B cell (primary cell): ENCODE measurements around the gene PTPRG. TPM values are rescaled to one million over a fixed set of nuclear protein-coding genes. Genes with fewer than 3 reads are reported as not detected.

Experiments used
- ATAC-seq: fragments of 200-7000 bp; cut with Tn5 transposase; one replicate; pipeline ENCODE4 v1.10.0; 2021; ENCODE audit warnings: low read depth, mild to moderate bottlenecking, moderate number of reproducible peaks, moderate library complexity
- CTCF ChIA-PET: fragments of 350-600 bp; sonication (Branson Sonifier 250); formaldehyde crosslinking; loops from one replicate; lab custom pipeline; 2021; ENCODE audit warnings: antibody characterized with exemption, inconsistent platforms; lab: Charles Lee
- POLR2A ChIA-PET: fragments of 350-600 bp; sonication (Branson Sonifier 250); formaldehyde crosslinking; loops from one replicate; lab custom pipeline; 2021; ENCODE audit warnings: antibody characterized with exemption; lab: Charles Lee
- DNase-seq: peaks from one replicate; pipeline ENCODE4 v3.0.0; 2013
- H2AFZ ChIP-seq: 2 replicates; pipeline ENCODE4 v1.6.1; 2012; ENCODE audit warnings: mild to moderate bottlenecking, low read depth, low read length; ENCODE audit not compliant: insufficient read depth, poor library complexity, severe bottlenecking
- H3K27ac ChIP-seq, 2 donors: 1 replicate in 1 of 2; 2 replicates in 1 of 2; pipeline ENCODE4 v1.5.1; 2012 to 2013; ENCODE audit warnings: low read length in 2 of 2, mild to moderate bottlenecking in 2 of 2, moderate library complexity in 1 of 2
- H3K27me3 ChIP-seq, 4 experiments: fragments of 200-600 bp in 1 of 4; sonication (generic) in 1 of 4; replicated peaks in 1 of 4; 1 replicate in 2 of 4; 2 replicates in 2 of 4; pipeline versions ENCODE4 v1.6.1 to v1.7.0; 2013 to 2016; ENCODE audit warnings: low read length in 3 of 4, mild to moderate bottlenecking in 2 of 4, mixed read lengths in 1 of 4, moderate library complexity in 1 of 4; ENCODE audit not compliant: insufficient read depth in 4 of 4, control insufficient read depth in 3 of 4; ENCODE audit errors: control extremely low read depth in 1 of 4
- H3K36me3 ChIP-seq, 2 experiments: replicated peaks in 1 of 2; 1 replicate in 1 of 2; 2 replicates in 1 of 2; pipeline versions ENCODE4 v1.6.1 to v1.7.1; 2013; ENCODE audit warnings: low read length in 1 of 2; ENCODE audit not compliant: insufficient read depth in 2 of 2, control insufficient read depth in 1 of 2; ENCODE audit errors: control extremely low read depth in 1 of 2, extremely low read depth in 1 of 2
- H3K4me1 ChIP-seq, 2 donors: fragments of 200-600 bp in 1 of 2; sonication (generic) in 1 of 2; 1 replicate in 1 of 2; 2 replicates in 1 of 2; pipeline versions ENCODE4 v1.5.1 to v1.6.1; 2013 to 2017; ENCODE audit warnings: low read length in 2 of 2; ENCODE audit not compliant: control insufficient read depth in 2 of 2, insufficient read depth in 2 of 2
- H3K4me2 ChIP-seq: replicated peaks from 2 replicates; pipeline ENCODE3; 2012; ENCODE audit warnings: mild to moderate bottlenecking, low read depth, low read length; ENCODE audit not compliant: poor library complexity, severe bottlenecking
- H3K4me3 ChIP-seq, 5 experiments: fragments of 200-600 bp in 1 of 5; sonication (generic) in 1 of 5; 1 replicate in 3 of 5; 2 replicates in 2 of 5; pipeline versions ENCODE4 v1.5.1 to v1.7.0; 2011 to 2016; ENCODE audit warnings: low read length in 4 of 5, mild to moderate bottlenecking in 4 of 5, low read depth in 2 of 5, control low read depth in 1 of 5, moderate library complexity in 1 of 5; ENCODE audit not compliant: insufficient read depth in 1 of 5; ENCODE audit errors: control extremely low read depth in 1 of 5, extremely low read depth in 1 of 5
- H3K79me2 ChIP-seq: fragments of 200-600 bp; sonication (generic); one replicate; pipeline ENCODE4 v1.6.0; 2016; ENCODE audit warnings: low read length; ENCODE audit not compliant: control insufficient read depth, insufficient read depth
- H3K9ac ChIP-seq: fragments of 200-600 bp; sonication (generic); 2 replicates; pipeline ENCODE4 v1.6.1; 2017; ENCODE audit warnings: mild to moderate bottlenecking, low read length, moderate library complexity
- H3K9me3 ChIP-seq, 3 donors: one replicate each; pipeline versions ENCODE4 v1.6.1 to v1.7.1; 2013; ENCODE audit warnings: low read length in 2 of 3; ENCODE audit not compliant: control insufficient read depth in 2 of 3, insufficient read depth in 1 of 3; ENCODE audit errors: control extremely low read depth in 1 of 3
- H4K20me1 ChIP-seq: 2 replicates; pipeline ENCODE4 v1.6.0; 2012; ENCODE audit warnings: mild to moderate bottlenecking, low read length; ENCODE audit not compliant: insufficient read depth, control insufficient read depth, poor library complexity, severe bottlenecking
- H3K27ac Mint-ChIP-seq: one replicate; pipeline ENCODE4 v1.8.0; 2021; ENCODE audit warnings: mixed read lengths
- H3K27me3 Mint-ChIP-seq: one replicate; pipeline ENCODE4 v1.8.0; 2021; ENCODE audit warnings: mixed read lengths
- H3K4me1 Mint-ChIP-seq: one replicate; pipeline ENCODE4 v1.8.0; 2021; ENCODE audit warnings: mixed read lengths
- H3K4me3 Mint-ChIP-seq: one replicate; pipeline ENCODE4 v1.8.0; 2021; ENCODE audit warnings: mixed read lengths
- H3K9me3 Mint-ChIP-seq: one replicate; pipeline ENCODE4 v1.8.0; 2022; ENCODE audit warnings: mixed read lengths; ENCODE audit not compliant: insufficient read depth
- EZH2 ChIP-seq: IDR thresholded peaks from 2 replicates; pipeline ENCODE4 v1.6.1; 2012; ENCODE audit warnings: borderline replicate concordance, low read depth, mild to moderate bottlenecking, moderate library complexity, low read length; ENCODE audit not compliant: insufficient read depth, poor library complexity, severe bottlenecking
- WGBS: methylation state at CpG from one replicate; pipeline ENCODE4 v1.1.5; 2013; ENCODE audit warnings: missing lambda C conversion rate; ENCODE audit not compliant: insufficient coverage; 5-methylcytosine and 5-hydroxymethylcytosine counted together
- intact Hi-C: fragments of 100-400 bp; cut with micrococcal nuclease; formaldehyde crosslinking; loops from one replicate; pipeline ENCODE4 v1.10.0; 2022
- polyA plus RNA-seq: library from polyadenylated mRNA; depleted of rRNA; stranded (reverse); fragments of >200 nt; gene quantifications from 2 replicates; pipeline ENCODE4 v1.2.3, GENCODE V29; 2012
- total RNA-seq, 2 donors: library from RNA; stranded (reverse); fragments of 120-200 nt in 1 of 2; gene quantifications; 1 replicate in 1 of 2; 2 replicates in 1 of 2; pipeline versions ENCODE4 v1.2.3 to v1.2.4, GENCODE V29; 2013 to 2022
- TF ChIP-seq, protein P1 (sequence below): fragments of 200-600 bp; IDR thresholded peaks from one replicate; pipeline ENCODE4 v1.8.0; 2022; ENCODE audit warnings: antibody characterized with exemption, mild to moderate bottlenecking

PTPRG gene
- total and polyA plus RNA-seq, 2 donors (not counting 1 experiment from before 2014, with no cell fraction given) = 0.12 to 1.3 TPM

DNA sequence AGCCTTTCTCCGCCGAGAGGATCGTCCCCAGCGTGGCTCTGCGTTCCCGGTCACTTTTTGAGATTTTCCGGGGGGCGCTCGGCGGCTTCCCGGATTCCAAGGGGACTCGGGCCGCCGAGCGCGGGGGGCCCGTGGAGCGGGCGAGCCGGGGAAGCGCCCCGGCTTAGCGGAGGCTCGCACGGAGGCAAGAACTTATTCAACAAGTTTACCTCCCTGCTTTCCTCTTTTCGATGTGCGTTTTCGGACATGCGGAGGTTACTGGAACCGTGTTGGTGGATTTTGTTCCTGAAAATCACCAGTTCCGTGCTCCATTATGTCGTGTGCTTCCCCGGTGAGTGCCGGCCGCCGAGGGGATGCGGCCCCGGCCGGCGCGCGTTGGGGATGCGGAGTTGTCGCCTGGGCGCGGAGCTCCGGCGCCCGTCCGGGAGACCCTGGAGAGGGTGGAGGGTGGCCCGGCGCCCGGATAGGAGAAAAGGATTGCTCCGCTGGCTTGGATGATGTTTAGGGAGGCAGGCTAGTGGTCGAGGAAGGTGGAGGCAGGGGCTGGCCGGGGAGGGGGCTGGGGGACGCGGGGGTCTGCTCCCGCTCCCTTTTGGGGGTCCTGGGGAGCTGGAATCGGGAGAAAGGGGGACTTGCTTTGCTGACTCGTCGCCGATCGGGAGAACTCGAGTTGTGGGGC is 810 bp downstream of the PTPRG start:
- Histone ChIP-seq H3K36me3 (no peaks in the 10 kb centered on the region), H3K27ac (no peak overlapping the region), H4K20me1 (no peaks in the 10 kb centered on the region), H3K27me3 (peaks cover 0 to 56% (median 18%) of the 10 kb centered on the region in 4 experiments), H3K4me1 (peaks cover 3 to 15% of the 10 kb centered on the region in 2 donors), H3K4me3 (peak overlapping the region in 1 of 5 experiments; percentile 36), H3K4me2 (peak overlapping the region; percentile 63), H2AFZ (no peak overlapping the region), H3K79me2 (no peaks in the 10 kb centered on the region), H3K9ac (no peak overlapping the region), H3K9me3 (peaks cover 0 to 3% (median 0%) of the 10 kb centered on the region in 3 donors)
- TF ChIP-seq, protein P1, sequence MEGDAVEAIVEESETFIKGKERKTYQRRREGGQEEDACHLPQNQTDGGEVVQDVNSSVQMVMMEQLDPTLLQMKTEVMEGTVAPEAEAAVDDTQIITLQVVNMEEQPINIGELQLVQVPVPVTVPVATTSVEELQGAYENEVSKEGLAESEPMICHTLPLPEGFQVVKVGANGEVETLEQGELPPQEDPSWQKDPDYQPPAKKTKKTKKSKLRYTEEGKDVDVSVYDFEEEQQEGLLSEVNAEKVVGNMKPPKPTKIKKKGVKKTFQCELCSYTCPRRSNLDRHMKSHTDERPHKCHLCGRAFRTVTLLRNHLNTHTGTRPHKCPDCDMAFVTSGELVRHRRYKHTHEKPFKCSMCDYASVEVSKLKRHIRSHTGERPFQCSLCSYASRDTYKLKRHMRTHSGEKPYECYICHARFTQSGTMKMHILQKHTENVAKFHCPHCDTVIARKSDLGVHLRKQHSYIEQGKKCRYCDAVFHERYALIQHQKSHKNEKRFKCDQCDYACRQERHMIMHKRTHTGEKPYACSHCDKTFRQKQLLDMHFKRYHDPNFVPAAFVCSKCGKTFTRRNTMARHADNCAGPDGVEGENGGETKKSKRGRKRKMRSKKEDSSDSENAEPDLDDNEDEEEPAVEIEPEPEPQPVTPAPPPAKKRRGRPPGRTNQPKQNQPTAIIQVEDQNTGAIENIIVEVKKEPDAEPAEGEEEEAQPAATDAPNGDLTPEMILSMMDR = no peak
- no peak for TF ChIP-seq EZH2
- ChIA-PET CTCF (no interaction called here), POLR2A (no interaction called here)
- Mint-ChIP-seq H3K4me1 (peaks cover 13% of the 10 kb centered on the region), H3K9me3 (no peaks in the 10 kb centered on the region), H3K27me3 (peaks cover 61% of the 10 kb centered on the region), H3K4me3 (peak overlapping the region; percentile 56), H3K27ac (no peak overlapping the region)
- ATAC-seq (no peak), DNase-seq (peak; percentile 6)
- intact Hi-C loops = no loop called here
- 2% methylated on average over 64 of the region's 65 CpGs for WGBS

DNA sequence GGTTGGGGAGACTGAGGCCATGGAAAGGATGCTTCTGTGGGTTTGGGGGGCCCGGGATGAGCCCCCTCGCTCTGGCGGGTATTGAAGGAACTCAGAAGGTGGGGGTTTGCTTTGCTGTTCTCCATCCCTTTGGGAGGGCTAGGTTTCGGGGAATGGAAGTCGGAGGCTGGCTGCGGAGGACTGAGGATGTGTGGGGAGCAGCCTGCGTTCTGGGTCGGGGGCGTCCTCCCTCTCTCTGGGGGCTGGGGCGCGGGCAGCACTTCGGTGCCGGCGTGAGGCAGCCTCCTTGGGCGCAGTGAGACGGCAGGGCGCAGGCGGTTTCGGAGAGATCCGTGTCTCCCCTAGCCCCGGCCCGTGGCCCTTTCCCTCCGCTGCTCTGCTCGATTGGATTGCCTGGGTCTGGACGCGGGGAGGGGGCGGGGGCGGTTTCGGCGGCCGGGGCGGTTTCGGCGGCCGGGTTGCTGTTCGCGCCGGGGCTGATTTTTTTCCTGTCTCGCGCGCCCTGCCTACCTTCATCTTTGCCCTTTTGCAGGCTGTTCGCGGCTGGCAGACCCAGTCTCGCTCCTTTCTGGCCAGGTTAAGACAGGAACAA is 1.4 kb downstream of the PTPRG start:
- H3K4me3 Mint-ChIP-seq = peak overlapping the region; percentile 56
- H3K27ac ChIP-seq = no peak overlapping the region
- peaks cover 0 to 3% (median 0%) of the 10 kb centered on the region in 3 donors for H3K9me3 ChIP-seq
- DNase-seq (peak; percentile 5), ATAC-seq (no peak)
- intact Hi-C loops = no loop called here
- H3K4me1 ChIP-seq = peaks cover 3 to 15% of the 10 kb centered on the region in 2 donors
- H3K27me3 ChIP-seq = peaks cover 0 to 56% (median 18%) of the 10 kb centered on the region in 4 experiments
- H4K20me1 ChIP-seq = no peaks in the 10 kb centered on the region
- WGBS = 8% methylated on average over 43 of the region's 44 CpGs
- H2AFZ ChIP-seq = no peak overlapping the region
- no peak overlapping the region for H3K4me3 ChIP-seq
- H3K79me2 ChIP-seq = no peaks in the 10 kb centered on the region
- H3K36me3 ChIP-seq = no peaks in the 10 kb centered on the region
- POLR2A ChIA-PET = no interaction called here
- H3K27ac Mint-ChIP-seq = no peak overlapping the region
- CTCF ChIA-PET = no interaction called here
- H3K4me1 Mint-ChIP-seq = peaks cover 13% of the 10 kb centered on the region
- H3K4me2 ChIP-seq = no peak overlapping the region
- no peak for TF ChIP-seq EZH2
- TF ChIP-seq, protein P1 = no peak
- H3K9ac ChIP-seq = no peak overlapping the region
- peaks cover 57% of the 10 kb centered on the region for H3K27me3 Mint-ChIP-seq
- H3K9me3 Mint-ChIP-seq = no peaks in the 10 kb centered on the region
